Measurements from ENCODE around the gene GFRA3.

GFRA3 gene

DNA sequence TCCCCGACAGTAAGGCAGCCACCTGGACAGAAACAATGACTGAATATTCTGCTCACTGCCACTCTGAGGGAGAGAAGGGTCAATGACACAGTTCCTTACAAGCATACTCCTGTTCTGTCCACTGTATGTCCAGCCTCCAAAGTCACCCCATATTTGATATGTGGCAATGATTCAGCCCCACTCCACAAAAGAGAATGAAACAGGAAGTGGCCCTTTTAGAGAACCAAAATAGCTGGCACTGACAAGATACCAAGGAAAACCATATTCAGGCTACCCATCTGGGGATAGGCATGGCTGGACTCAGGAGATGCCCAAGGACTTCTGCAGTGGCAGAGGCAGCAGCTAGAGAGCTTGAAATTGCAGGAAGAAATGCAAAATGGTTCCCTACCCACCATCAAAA lies 12.8 kb upstream of the GFRA3 start:
- no peak for DNase-seq (ENCODE audit: extremely low read depth, low read depth)
- TF ChIP-seq, protein P1, sequence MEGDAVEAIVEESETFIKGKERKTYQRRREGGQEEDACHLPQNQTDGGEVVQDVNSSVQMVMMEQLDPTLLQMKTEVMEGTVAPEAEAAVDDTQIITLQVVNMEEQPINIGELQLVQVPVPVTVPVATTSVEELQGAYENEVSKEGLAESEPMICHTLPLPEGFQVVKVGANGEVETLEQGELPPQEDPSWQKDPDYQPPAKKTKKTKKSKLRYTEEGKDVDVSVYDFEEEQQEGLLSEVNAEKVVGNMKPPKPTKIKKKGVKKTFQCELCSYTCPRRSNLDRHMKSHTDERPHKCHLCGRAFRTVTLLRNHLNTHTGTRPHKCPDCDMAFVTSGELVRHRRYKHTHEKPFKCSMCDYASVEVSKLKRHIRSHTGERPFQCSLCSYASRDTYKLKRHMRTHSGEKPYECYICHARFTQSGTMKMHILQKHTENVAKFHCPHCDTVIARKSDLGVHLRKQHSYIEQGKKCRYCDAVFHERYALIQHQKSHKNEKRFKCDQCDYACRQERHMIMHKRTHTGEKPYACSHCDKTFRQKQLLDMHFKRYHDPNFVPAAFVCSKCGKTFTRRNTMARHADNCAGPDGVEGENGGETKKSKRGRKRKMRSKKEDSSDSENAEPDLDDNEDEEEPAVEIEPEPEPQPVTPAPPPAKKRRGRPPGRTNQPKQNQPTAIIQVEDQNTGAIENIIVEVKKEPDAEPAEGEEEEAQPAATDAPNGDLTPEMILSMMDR (IDR thresholded peaks at IDR 0.05; ENCODE audit: low read depth, low read length) = no peak

DNA sequence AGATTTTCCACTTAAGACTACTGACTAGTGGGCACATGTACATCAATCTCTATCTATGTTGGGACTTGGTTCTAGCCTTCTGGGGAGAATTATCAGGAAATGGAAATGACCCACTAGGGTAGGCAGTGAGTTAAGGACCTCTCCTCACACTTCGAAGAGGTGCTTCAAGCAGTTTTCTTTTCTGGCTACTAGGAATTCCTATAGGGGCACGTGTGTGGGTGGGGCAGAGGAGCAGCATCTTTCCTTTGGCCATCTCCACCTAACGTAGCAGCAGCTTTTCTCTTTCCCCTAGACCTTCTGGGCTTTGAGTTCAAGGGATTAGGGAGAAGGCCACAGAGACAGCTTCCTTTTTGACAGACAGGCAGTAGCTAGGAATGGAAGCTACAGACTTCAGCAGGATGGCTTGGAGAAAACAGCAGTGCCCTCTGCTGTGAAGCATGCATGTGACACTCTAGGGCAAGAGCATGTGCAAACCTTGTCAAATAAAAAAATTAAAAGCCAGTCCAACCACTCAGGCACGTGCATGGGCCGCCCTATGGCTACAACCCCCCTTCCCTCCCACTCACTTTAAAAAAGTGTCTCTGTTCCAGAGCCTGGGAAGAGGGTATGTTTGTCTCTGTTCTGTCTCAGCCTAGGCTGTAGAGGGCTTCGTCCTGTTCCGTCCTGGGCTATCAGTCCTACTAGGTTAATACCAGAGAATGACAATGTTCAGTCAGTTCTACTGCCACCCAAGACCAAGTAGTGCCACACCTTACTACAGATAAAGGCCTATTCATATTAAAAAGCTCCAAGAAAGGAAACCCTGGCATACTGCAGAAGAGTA lies 8.7 kb upstream of the GFRA3 start:
- TF ChIP-seq, protein P1 (IDR thresholded peaks at IDR 0.05; ENCODE audit: low read depth, low read length) = peak; percentile 57

DNA sequence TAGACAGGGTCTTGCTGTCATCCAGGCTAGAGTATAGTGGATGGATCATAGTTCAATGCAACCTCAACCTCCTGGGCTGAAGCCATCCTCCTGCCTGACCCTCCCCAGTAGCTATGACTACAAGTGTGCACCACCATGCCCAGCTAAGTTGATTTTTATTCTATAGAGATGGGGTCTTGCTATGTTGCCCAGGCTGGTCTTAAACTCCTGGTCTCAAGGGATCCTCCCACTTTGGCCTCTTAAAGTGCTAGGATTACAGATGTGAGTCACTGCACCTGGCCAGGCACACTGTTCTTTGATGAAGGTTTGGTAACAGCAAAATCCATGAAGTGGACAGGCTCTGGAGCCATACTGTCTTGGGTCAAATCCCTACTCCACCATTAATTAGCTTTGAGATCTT lies 6.5 kb upstream of the GFRA3 start:
- DNase-seq (ENCODE audit: extremely low read depth, low read depth) = no peak
- TF ChIP-seq, protein P1 (IDR thresholded peaks at IDR 0.05; ENCODE audit: low read depth, low read length) = no peak

More for the DNA sequence above, 8.7 kb upstream of the GFRA3 start:
- peak; percentile 14 for DNase-seq (ENCODE audit: extremely low read depth, low read depth)

DNA sequence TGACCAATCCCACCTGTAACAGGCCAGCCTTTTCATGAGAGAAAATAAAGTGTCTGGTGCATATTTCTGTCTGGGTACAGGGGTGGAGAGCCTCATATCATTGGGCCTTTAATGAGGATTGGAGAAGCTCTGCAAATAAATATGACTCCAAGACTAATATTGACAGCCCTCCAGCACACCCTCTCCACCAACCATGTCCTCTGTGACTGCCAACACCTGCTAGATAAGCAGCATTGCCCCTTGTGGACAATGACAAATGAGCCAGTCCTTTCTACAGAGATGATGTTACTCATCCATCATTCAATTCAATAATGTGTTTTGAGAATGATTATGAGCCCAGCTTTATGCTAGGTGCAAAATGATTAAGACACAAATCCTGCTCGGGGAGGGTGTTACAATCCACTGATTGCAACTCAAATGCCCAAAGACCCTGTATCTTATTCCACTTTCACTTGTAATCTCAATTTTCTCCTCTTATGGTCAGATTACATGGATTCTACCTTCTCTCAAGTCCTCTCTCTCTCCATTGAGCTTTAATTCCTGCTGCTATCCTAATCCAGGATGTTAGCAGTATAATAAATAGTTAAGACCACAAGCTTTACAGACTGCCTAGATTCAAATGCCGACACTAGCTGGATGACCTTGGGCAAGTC lies 2.1 kb upstream of the GFRA3 start:
- TF ChIP-seq, protein P1 (IDR thresholded peaks at IDR 0.05; ENCODE audit: low read depth, low read length) = no peak
- DNase-seq (ENCODE audit: extremely low read depth, low read depth) = no peak

DNA sequence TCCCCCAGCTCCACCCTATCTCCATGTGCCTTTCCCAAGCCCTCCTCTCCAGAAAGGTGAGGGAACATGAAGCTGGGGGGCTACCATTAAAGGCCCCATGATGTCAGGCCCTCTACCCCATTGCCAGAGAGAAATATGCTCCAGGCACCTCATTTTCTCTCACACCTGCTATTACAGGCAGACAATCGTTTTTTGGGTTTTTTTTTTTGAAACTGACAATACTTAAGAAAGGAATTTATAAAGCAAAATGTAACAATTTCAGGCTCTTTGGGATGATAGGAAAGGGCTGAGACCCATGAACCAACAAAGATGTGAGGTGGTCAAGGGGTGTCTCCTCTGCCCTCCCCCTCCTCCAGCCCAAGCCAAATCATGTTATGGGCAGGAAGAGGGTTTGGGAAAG lies 1.5 kb upstream of the GFRA3 start:
- no peak for DNase-seq (ENCODE audit: extremely low read depth, low read depth)

DNA sequence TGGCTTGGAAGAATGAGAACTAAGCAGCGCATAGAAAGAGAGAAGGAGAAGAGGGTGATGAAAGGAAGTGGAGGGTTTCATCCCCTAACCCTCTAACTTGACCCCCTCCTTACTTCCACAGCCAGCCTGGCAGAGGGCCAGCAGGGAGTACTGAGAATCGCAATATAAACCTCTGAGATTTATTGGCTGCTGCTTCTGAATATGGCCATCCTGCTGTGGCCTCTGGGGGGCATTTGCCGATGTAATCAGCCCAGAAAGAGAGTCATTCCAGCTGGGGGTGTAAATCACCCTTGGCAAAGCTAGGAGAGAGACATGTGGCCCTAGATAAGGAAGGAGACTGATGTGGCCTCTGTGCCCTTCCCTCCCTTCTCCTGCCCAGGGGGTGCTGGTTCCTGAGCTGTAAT lies 960 bp upstream of the GFRA3 start:
- TF ChIP-seq, protein P1 (IDR thresholded peaks at IDR 0.05; ENCODE audit: low read depth, low read length) = no peak
- DNase-seq (ENCODE audit: extremely low read depth, low read depth) = no peak

More for the DNA sequence above, 1.5 kb upstream of the GFRA3 start:
- TF ChIP-seq, protein P1 (IDR thresholded peaks at IDR 0.05; ENCODE audit: low read depth, low read length) = no peak

DNA sequence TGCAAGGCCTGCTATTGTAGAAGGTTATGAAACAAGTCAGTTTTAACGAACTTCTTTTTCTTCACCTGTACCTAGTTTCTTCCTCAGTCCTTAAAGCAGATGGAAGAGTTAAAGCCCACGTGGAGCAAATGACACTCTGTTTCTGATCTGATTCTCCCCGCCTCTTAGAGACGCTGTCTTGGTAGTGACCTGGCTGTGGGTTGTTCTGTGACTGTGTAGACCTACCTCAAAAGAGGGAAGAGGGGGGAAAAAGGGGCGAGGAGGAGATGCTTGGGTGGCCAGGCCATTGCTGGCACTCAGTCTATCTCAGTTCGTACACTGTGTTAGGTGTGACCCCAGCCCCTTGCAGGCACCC lies 610 bp downstream of the GFRA3 start:
- TF ChIP-seq, protein P1 (IDR thresholded peaks at IDR 0.05; ENCODE audit: low read depth, low read length) = no peak
- no peak for DNase-seq (ENCODE audit: extremely low read depth, low read depth)
